Transverse colon (tissue), 3 donors: ENCODE data around the gene NOS3.

Source experiments
- CTCF ChIP-seq, 5 experiments: fragments of 200-600 bp in 3 of 5; fragments of 450-650 bp in 2 of 5; sonication (generic) in 3 of 5; IDR thresholded peaks; 1 replicate in 2 of 5; 2 replicates in 3 of 5; pipeline ENCODE4 v1.5.1; 2016 to 2017; ENCODE audit warnings: antibody characterized with exemption in 5 of 5, inconsistent platforms in 3 of 5, mild to moderate bottlenecking in 2 of 5, moderate library complexity in 1 of 5
- POLR2A ChIP-seq: fragments of 450-650 bp; IDR thresholded peaks from one replicate; pipeline ENCODE4 v1.6.1; 2016; ENCODE audit warnings: antibody characterized with exemption, mild to moderate bottlenecking, moderate library complexity

GRCh38 chr7:150944066-150945042 lies 46.5 kb upstream of the NOS3 start:
- TF ChIP-seq CTCF (IDR thresholded peaks at IDR 0.05), result no peak
- no peak for TF ChIP-seq POLR2A
